GM12878 (cell line): ENCODE measurements around the gene TMC6. TPM values are rescaled to one million over a fixed set of nuclear protein-coding genes. Genes with fewer than 3 reads are reported as not detected.

Experiments used
- ATAC-seq: fragments of 200-7000 bp; cut with Tn5 transposase; 3 replicates; pipeline ENCODE4 v1.9.1; 2020; ENCODE audit warnings: mild to moderate bottlenecking, moderate library complexity
- BruUV-seq: library from RNA; stranded (reverse); fragments of 400-500 nt; replicated peaks from 2 replicates; lab custom pipeline; 2021; lab: Mats Ljungman, UMichigan
- CTCF ChIA-PET: fragments of 300-600 bp; sonication (Branson Sonifier 250); formaldehyde crosslinking; extraction: SDS; loops from one replicate; lab custom pipeline; 2021; ENCODE audit warnings: inconsistent platforms; lab: Yijun Ruan, JAX
- POLR2A ChIA-PET: fragments of 350-600 bp; formaldehyde crosslinking; extraction: SDS; loops from one replicate; lab custom pipeline; 2021; ENCODE audit warnings: inconsistent platforms; lab: Charles Lee
- RAD21 ChIA-PET: fragments of 300-600 bp; sonication (Branson Sonifier 250); formaldehyde crosslinking; loops from one replicate; lab custom pipeline; 2023; ENCODE audit warnings: antibody characterized with exemption; ENCODE audit not compliant: unreplicated experiment; lab: Charles Lee
- SMC1A ChIA-PET: fragments of 300-600 bp; sonication (Branson Sonifier 250); formaldehyde crosslinking; loops from one replicate; lab custom pipeline; 2023; ENCODE audit not compliant: unreplicated experiment, uncharacterized antibody; lab: Charles Lee
- DNase-seq: peaks from one replicate; pipeline ENCODE4 v3.0.0-alpha.2; 2011; ENCODE audit warnings: low read depth, low spot score
- FAIRE-seq: peaks from 3 replicates; lab custom pipeline; 2011; peaks lifted over from hg19 to GRCh38; lab: Jason Lieb, UNC
- H2AFZ ChIP-seq: 2 replicates; pipeline ENCODE4 v1.6.0; 2011; ENCODE audit warnings: low read depth, low read length, control low read depth; ENCODE audit not compliant: control insufficient read depth
- H3K27ac ChIP-seq: 2 replicates; pipeline ENCODE4 v1.5.1; 2011; ENCODE audit warnings: control low read depth; ENCODE audit not compliant: control insufficient read depth, insufficient read depth
- H3K27me3 ChIP-seq, 2 experiments: replicated peaks in 1 of 2; 2 replicates each; pipeline versions ENCODE4 v1.6.0 to v1.6.1; 2011; ENCODE audit warnings: low read length in 1 of 2; ENCODE audit not compliant: control insufficient read depth in 2 of 2, insufficient read depth in 2 of 2
- H3K36me3 ChIP-seq, 2 experiments: 2 replicates each; pipeline ENCODE4 v1.5.1; 2011; ENCODE audit warnings: low read length in 1 of 2; ENCODE audit not compliant: control insufficient read depth in 2 of 2, insufficient read depth in 2 of 2
- H3K4me1 ChIP-seq: 2 replicates; pipeline ENCODE4 v1.6.1; 2011; ENCODE audit warnings: mild to moderate bottlenecking, low read length, moderate library complexity, mixed read lengths; ENCODE audit not compliant: control insufficient read depth, insufficient read depth
- H3K4me2 ChIP-seq: 2 replicates; pipeline ENCODE4 v1.6.0; 2011; ENCODE audit warnings: control low read depth; ENCODE audit not compliant: control insufficient read depth, insufficient read depth
- H3K4me3 ChIP-seq: fragments of 200-600 bp; sonication (generic); 2 replicates; pipeline ENCODE4 v1.5.1; 2016
- H3K79me2 ChIP-seq: 2 replicates; pipeline ENCODE4 v1.6.0; 2011; ENCODE audit warnings: low read length; ENCODE audit not compliant: control insufficient read depth, insufficient read depth
- H3K9ac ChIP-seq: 2 replicates; pipeline ENCODE4 v1.8.0; 2011; ENCODE audit warnings: low read length, control low read depth, mixed read lengths; ENCODE audit not compliant: control insufficient read depth, insufficient read depth
- H3K9me3 ChIP-seq: replicated peaks from 3 replicates; pipeline ENCODE4 v1.5.1; 2011; ENCODE audit warnings: mild to moderate bottlenecking, low read length; ENCODE audit not compliant: control insufficient read depth, insufficient read depth
- H4K20me1 ChIP-seq: 2 replicates; pipeline ENCODE4 v1.6.0; 2011; ENCODE audit not compliant: control insufficient read depth, insufficient read depth
- ASH2L ChIP-seq: fragments of 300-600, 200-600 bp; sonication (generic); IDR thresholded peaks from 2 replicates; pipeline ENCODE4 v1.6.1; 2017; ENCODE audit warnings: low read depth, mild to moderate bottlenecking, borderline replicate concordance
- BHLHE40 ChIP-seq, 2 experiments: fragments of 450-650 bp in 1 of 2; IDR thresholded peaks; 2 replicates each; pipeline ENCODE4 v1.6.1; 2011 to 2017; ENCODE audit warnings: low read depth in 2 of 2, borderline replicate concordance in 1 of 2, improper control_type of control experiment in 1 of 2, low read length in 1 of 2, mild to moderate bottlenecking in 1 of 2
- BRCA1 ChIP-seq: IDR thresholded peaks from 2 replicates; pipeline ENCODE4 v1.6.1; 2011; ENCODE audit warnings: low read depth, low read length, improper control_type of control experiment
- ELK1 ChIP-seq: IDR thresholded peaks from 2 replicates; pipeline ENCODE4 v1.6.1; 2012; ENCODE audit warnings: low read depth, low read length, improper control_type of control experiment
- HDGF ChIP-seq: fragments of 450-650 bp; IDR thresholded peaks from 2 replicates; pipeline ENCODE4 v1.6.1; 2016; ENCODE audit warnings: antibody characterized with exemption
- KAT2A ChIP-seq: conservative IDR thresholded peaks from 2 replicates; pipeline ENCODE4 v1.6.1; 2011; ENCODE audit warnings: low read depth, low read length; ENCODE audit not compliant: control insufficient read depth
- MAX ChIP-seq: IDR thresholded peaks from 2 replicates; pipeline ENCODE4 v1.6.1; 2012; ENCODE audit warnings: low read depth, low read length, improper control_type of control experiment
- MXI1 ChIP-seq: fragments of 150-350 bp; IDR thresholded peaks from 2 replicates; pipeline ENCODE4 v1.6.1; 2011; ENCODE audit warnings: low read depth, mild to moderate bottlenecking, inconsistent platforms, low read length, improper control_type of control experiment
- NKRF ChIP-seq: fragments of 450-650 bp; conservative IDR thresholded peaks from 2 replicates; pipeline ENCODE4 v1.6.1; 2017; ENCODE audit warnings: mild to moderate bottlenecking, moderate library complexity
- PML ChIP-seq: IDR thresholded peaks from 2 replicates; pipeline ENCODE4 v1.6.1; 2012; ENCODE audit warnings: low read length, inconsistent platforms
- RB1 ChIP-seq: fragments of 450-650 bp; formaldehyde crosslinking; IDR thresholded peaks from 2 replicates; pipeline ENCODE4 v1.6.1; 2017; ENCODE audit warnings: mild to moderate bottlenecking, borderline replicate concordance
- RBBP5 ChIP-seq: fragments of 200-600 bp; sonication (generic); conservative IDR thresholded peaks from 2 replicates; pipeline ENCODE4 v1.6.1; 2016
- RELA ChIP-seq: fragments of 450-650 bp; IDR thresholded peaks from 2 replicates; pipeline ENCODE4 v1.8.0; 2014; ENCODE audit warnings: borderline replicate concordance; ENCODE audit not compliant: partially characterized antibody
- SKIL ChIP-seq: fragments of 450-650 bp; IDR thresholded peaks from 2 replicates; pipeline ENCODE4 v1.6.1; 2017; ENCODE audit warnings: mild to moderate bottlenecking, low read depth, inconsistent platforms; ENCODE audit not compliant: poor library complexity, severe bottlenecking
- SMARCA5 ChIP-seq: fragments of 450-650 bp; IDR thresholded peaks from 2 replicates; pipeline ENCODE4 v1.6.1; 2017; ENCODE audit warnings: mild to moderate bottlenecking
- ZBED1 ChIP-seq: IDR thresholded peaks from 2 replicates; pipeline ENCODE4 v1.6.1; 2016; ENCODE audit warnings: borderline replicate concordance
- WGBS: methylation state at CpG from one replicate; pipeline ENCODE4 v1.1.6; 2016; ENCODE audit warnings: low lambda C conversion rate; ENCODE audit not compliant: insufficient replicate concordance, insufficient coverage; ENCODE audit errors: missing lambda C conversion rate; 5-methylcytosine and 5-hydroxymethylcytosine counted together
- in situ Hi-C: fragments of 300-500 bp; cut with MboI; formaldehyde crosslinking; loops from 9 replicates; pipeline ENCODE4 v1.14.3; 2018; ENCODE audit warnings: mixed read lengths
- intact Hi-C: fragments of 100-400 bp; cut with micrococcal nuclease; formaldehyde crosslinking; loops from one replicate; pipeline ENCODE4 v1.14.2; 2022; ENCODE audit not compliant: unreplicated experiment
- polyA plus RNA-seq, 11 experiments: library from polyadenylated mRNA; depleted of rRNA in 4 of 11; unstranded in 6 of 11; stranded (reverse) in 5 of 11; fragments of >200 nt; fragmentation: Nextera tagmentation in 4 of 11; fragmentation: Illumina TruSeq in 1 of 11; extraction: Ambion mirVana in 4 of 11; extraction: Trizol in 1 of 11; gene quantifications; 1 replicate in 1 of 11; 2 replicates in 10 of 11; pipeline versions ENCODE4 v1.2.1 to v1.2.3, GENCODE V29; 2011 to 2016; ENCODE audit warnings: inconsistent platforms in 2 of 11, missing spikeins in 2 of 11, low read depth in 1 of 11
- total RNA-seq, 4 experiments: library from RNA; depleted of rRNA in 3 of 4; stranded (reverse); fragments of >200 nt in 3 of 4; fragmentation: Illumina TruSeq in 1 of 4; extraction: Trizol in 1 of 4; gene quantifications; 2 replicates each; pipeline versions ENCODE4 v1.2.1 to v1.2.3, GENCODE V29; 2013 to 2021

TMC6 gene
- total and polyA plus RNA-seq, 10 of the 15 experiments (the other 5 are each of a cell fraction or from before 2014, with no cell fraction given), result 1.9 to 232 (median 60.6) TPM

GRCh38 chr17:78175643-78175981, 47.1 kb upstream of the TMC6 start (continued):
- 0 out of 2 replicates have a peak, but pooled peaks have one; percentile 20 for TF ChIP-seq PML
- no peak for TF ChIP-seq BHLHE40 (IDR thresholded peaks at IDR 0.05; ENCODE audit: borderline replicate concordance in 1 of 2, low read depth in 2 of 2, low read length in 1 of 2)
- no peak for TF ChIP-seq ELK1
- no peak for TF ChIP-seq BRCA1
- no peak for TF ChIP-seq RB1
- TF ChIP-seq HDGF, result no peak
- TF ChIP-seq ASH2L, result no peak
- TF ChIP-seq, all 136 proteins: peak for 6

- BruUV-seq, result no TSS peak
- ChIA-PET SMC1A (interaction anchor here (0.7 to 7.4 kb wide), 16 partner anchors 9 to 156 kb away, joined by 3 to 51 read pairs (median 6); no protein-coding TSS in a partner anchor), RAD21 (interaction anchor here (1.0 to 8.6 kb wide), 15 partner anchors 11 to 155 kb away, joined by 3 to 83 read pairs (median 7); partner anchors contain the start of genes AFMID, TK1 and TMC8), POLR2A (interaction anchor here (0.6 to 8.7 kb wide), 11 partner anchors 9 to 48 kb away, joined by 3 to 85 read pairs (median 5); partner anchors contain the start of genes AFMID, TK1, TMC6 and TMC8), CTCF (interaction anchor here (0.7 to 9.0 kb wide), 22 partner anchors 8 to 157 kb away, joined by 3 to 132 read pairs (median 12); partner anchors contain the start of genes AFMID, BIRC5, TK1 and TMC6)
- peaks cover 62% of the 10 kb centered on the region for H3K4me1 ChIP-seq
- no peaks in the 10 kb centered on the region for H3K9me3 ChIP-seq
- intact Hi-C loops, result no loop called here
- H3K79me2 ChIP-seq, result peaks cover 37% of the 10 kb centered on the region
- DNase-seq (no peak), FAIRE-seq (no peak), ATAC-seq (no peak)
- in situ Hi-C loops, result loop anchor here (5.0 to 25.0 kb wide), 2 partner anchors 63 to 1913 kb away; partner anchors contain the start of gene UBALD2
- no peaks in the 10 kb centered on the region; the same call in 1 of the 2 replicates for H4K20me1 ChIP-seq
- H3K36me3 ChIP-seq, result peaks cover 8 to 33% of the 10 kb centered on the region in 2 experiments; a peak in 3 of 4 replicates
- WGBS, result 85% methylated on average over 28 of the region's 28 CpGs
- H2AFZ ChIP-seq, result no peak overlapping the region
- no peaks in the 10 kb centered on the region for H3K27me3 ChIP-seq
- no peak overlapping the region for H3K9ac ChIP-seq
- peak overlapping the region; percentile 96; the same call in 1 of the 2 replicates for H3K4me2 ChIP-seq
- H3K27ac ChIP-seq, result peak overlapping the region; percentile 86
- H3K4me3 ChIP-seq, result no peak overlapping the region
- no peak for TF ChIP-seq NKRF
- TF ChIP-seq MXI1, result no peak
- no peak for TF ChIP-seq KAT2A
- TF ChIP-seq ZBED1, result peak; percentile 56; the same call in 1 of the 2 replicates
- TF ChIP-seq ASH2L, result no peak
- TF ChIP-seq SKIL, result no peak
- no peak for TF ChIP-seq MAX
- no peak for TF ChIP-seq SMARCA5
- no peak for TF ChIP-seq RELA
- no peak for TF ChIP-seq RBBP5
Measured at GRCh38 chr17:78174870-78175642, 46.5 kb upstream of the TMC6 start.
